HCEC 1CT (cell line): ENCODE data around the gene CUX1.
"Not testable (repeated sequence)": the region's sequence is repeated elsewhere in the genome, so short reads cannot be mapped to it uniquely, and the experiment has no call there.

Source experiments
- DNase-seq: peaks from one replicate; pipeline ENCODE4 v3.0.0-alpha.2; 2017

The CUX1 gene

DNA sequence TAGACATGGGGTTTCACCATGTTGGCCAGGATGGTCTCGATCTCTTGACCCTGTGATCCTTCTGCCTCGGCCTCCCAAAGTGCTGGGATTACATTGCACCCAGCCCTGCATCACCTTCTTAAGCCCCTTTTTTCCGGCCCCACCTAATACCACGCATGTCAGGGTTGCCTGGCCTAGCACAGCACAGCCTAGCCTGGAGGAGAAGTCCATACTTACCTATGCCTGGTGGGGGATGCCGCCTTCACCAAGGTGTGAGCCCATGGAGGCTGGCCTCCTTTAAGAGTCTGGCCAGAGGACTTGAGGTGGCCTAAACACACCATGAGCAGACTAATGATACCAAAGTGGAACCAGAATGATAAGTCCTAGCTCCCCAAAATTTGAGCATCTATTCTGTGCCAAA, 22.0 kb upstream of the CUX1 start:
- no peak for DNase-seq

DNA sequence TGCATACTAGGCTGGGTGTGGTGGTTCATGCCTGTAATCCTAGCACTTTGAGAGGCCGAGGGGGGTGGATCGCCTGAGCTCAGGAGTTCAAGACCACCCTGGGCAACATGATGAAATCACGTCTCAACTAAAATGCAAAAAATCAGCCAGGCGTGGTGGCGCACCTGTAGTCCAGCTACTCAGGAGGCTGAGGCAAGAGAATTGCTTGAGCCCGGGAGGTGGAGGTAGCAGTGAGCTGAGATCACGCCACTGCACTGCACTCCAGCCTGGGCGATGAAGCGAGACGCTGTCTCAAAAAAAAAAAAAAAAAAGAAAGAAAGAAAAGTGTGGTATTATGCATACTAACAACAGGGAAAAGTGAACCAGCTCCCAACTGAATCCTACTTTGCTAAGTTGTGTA, 19.3 kb upstream of the CUX1 start:
- not testable (repeated sequence) for DNase-seq

GRCh38 chr7:101803203-101804087, 14.0 kb upstream of the CUX1 start:
- DNase-seq, result no peak

- DNase-seq, result no peak
Observed at GRCh38 chr7:101804088-101804963, 13.1 kb upstream of the CUX1 start.

- no peak for DNase-seq
Observed at GRCh38 chr7:101804967-101805366, 12.5 kb upstream of the CUX1 start.

GRCh38 chr7:101812595-101812994, 4.8 kb upstream of the CUX1 start:
- DNase-seq, result no peak

GRCh38 chr7:101813402-101814019, 3.9 kb upstream of the CUX1 start:
- no peak for DNase-seq

- DNase-seq, result peak; percentile 53
Observed at GRCh38 chr7:101814081-101814990, 3.1 kb upstream of the CUX1 start.

DNA sequence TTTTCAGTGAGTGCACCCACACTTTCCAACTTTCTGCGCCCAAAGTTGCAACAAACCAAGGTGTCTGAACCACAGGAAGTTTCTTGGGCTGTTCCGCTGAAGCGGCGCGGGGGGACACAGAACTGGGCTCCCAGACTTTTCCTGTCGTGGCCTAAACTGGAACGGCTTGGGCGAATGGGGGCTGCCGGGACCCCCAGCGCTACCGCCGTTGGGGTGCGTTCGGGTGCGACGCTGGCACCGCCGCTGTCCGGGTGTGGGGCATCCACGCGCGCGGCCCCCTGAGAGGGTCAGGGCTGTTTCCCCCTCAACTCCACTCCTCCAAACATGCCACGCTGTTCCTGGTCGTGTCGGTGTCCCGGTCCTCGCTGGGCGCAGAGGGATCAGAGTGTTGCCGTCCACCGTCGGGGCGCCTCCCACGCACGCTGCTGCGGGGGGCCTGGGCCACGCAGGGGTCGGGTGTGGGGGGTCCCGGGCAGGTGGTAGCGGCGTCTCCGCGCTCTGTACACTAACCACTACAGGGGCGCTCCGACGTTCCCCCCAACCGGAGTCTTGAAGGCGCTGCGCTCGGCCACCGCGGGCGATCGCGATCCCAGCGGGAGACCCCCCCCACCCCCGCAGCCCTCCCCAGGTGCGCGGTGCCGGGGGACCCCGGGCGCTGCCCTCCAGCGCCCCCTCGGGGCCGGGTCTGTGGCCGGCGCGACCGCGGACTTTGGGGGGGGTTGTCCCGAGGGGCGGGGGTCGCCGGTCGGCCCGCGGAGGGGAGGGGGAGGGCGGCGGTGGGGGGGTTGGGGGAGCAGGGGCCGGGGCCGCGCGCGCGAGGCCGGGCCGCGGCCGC, 2.2 kb upstream of the CUX1 start:
- peak; percentile 41 for DNase-seq

DNA sequence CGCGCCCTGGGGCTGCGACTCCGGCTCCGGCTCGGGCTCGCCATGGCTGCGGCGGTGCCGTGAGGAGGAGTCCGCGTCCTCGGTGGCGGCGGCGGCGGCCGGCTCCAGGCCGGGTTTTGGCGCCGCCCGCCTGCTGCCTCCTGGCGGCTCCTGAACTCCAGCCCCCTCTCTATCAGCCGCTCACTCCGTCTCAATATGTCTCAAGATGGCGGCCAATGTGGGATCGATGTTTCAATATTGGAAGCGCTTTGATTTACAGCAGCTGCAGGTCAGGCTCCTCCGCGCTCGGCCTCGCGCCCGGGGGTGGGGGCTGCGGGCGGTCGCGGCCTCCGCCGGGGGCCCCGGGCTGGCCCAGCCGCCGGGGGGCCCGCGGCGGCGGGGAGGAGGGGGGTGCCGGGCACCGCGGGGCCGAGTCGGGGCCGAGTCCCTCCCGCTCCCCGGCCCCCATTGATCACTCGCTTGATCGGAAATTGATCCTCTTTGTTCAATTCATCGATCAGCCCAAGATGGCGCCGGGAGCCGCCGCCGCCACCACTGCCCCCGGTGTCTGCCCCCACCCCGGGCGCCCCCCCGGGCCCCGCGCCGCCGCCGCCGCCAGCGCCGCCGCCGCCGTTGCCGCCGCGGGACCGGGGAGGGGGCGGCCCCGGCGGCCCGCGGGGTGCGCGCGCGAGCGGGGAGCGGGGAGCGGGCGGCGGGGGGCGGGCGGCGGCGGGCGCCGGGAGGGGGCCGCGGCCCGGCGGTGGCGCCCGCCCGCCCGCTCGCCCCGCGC, 1.4 kb upstream of the CUX1 start:
- peak; percentile 84 for DNase-seq

- DNase-seq, result peak; percentile 57
Observed at GRCh38 chr7:101816595-101817470, 593 bp upstream of the CUX1 start.

- DNase-seq, result no peak
Observed at GRCh38 chr7:101818287-101819071, 1.1 kb downstream of the CUX1 start.

DNA sequence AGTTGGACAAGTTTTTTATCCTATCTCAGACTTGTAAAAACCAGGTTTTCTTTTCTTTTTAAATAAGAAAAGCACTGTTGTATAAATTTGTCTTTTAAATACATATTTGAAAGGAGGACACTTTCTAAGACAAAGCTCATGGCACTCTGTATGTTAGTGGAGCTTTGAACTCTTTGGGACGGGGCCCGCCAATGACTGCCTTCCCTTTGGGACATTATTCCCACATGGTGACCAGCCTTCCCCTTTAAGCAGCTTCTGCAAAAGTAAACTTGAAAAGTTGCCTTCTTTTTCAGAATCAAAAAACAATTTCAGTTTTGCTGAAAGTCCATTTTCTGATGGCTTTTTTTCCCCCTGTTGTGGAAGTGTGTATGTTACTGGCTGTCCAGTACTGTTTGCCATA, 1.8 kb downstream of the CUX1 start:
- no peak for DNase-seq

GRCh38 chr7:101819913-101820522, 2.6 kb downstream of the CUX1 start:
- DNase-seq, result no peak

DNA sequence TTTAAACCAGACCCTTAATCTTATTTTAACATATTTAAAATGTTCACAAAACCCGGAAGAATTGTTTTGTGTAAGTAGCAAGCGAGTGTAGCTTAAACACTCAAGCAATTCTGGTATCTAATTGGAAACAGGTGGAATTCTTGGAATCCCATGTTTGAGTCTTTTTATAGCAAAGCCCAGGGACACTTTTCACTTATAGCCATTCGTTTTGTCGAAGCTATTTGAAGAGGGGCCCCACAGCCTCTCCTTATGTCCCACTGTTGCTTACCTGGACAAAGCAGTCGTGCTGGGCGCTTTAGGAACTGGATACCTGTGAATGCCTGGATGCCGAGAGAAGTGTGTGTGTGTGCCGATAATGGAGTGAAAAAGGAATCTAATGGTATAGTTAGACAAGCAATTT, 3.3 kb downstream of the CUX1 start:
- DNase-seq, result no peak

GRCh38 chr7:101822632-101823031, 5.2 kb downstream of the CUX1 start:
- DNase-seq, result not testable (repeated sequence)

GRCh38 chr7:101823096-101823495, 5.7 kb downstream of the CUX1 start:
- no peak for DNase-seq

DNA sequence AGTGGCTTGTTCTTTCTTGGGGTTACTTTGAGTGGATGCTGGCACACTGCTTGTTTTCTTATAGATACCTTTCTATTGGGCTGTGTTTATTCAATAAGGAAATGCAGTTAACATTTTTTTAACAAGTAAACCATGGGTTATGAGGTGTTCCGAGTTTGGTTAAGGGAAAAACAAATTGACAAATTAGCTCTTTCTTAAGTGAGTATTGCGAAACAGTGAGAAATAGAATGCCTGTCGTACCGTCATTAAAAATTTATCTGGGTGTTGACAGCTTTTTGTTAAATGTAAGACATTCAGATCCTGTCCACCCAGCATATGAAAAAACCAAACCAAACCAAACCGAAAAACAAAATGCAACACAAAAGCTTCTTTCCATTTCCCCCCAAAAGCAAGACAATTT, 6.2 kb downstream of the CUX1 start:
- no peak for DNase-seq
